GM15510 (cell line): Measurements from ENCODE around the gene DPH5.

Experiments used
- POLR2A ChIP-seq: IDR thresholded peaks from 3 replicates; pipeline ENCODE4 v1.6.1; 2011; ENCODE audit warnings: borderline replicate concordance; ENCODE audit not compliant: insufficient read length; ENCODE audit errors: extremely low read depth

Gene DPH5

GRCh38 chr1:100968621-100969020 is 57.0 kb downstream of the DPH5 start:
- TF ChIP-seq POLR2A = no peak

GRCh38 chr1:100960098-100960497 is 65.5 kb downstream of the DPH5 start:
- no peak for TF ChIP-seq POLR2A

GRCh38 chr1:100959502-100960060 is 66.0 kb downstream of the DPH5 start:
- no peak for TF ChIP-seq POLR2A

GRCh38 chr1:100955322-100955721 is 70.3 kb downstream of the DPH5 start:
- TF ChIP-seq POLR2A = no peak

GRCh38 chr1:100953960-100954730 is 71.4 kb downstream of the DPH5 start:
- TF ChIP-seq POLR2A = no peak

GRCh38 chr1:100952104-100952745 is 73.4 kb downstream of the DPH5 start:
- TF ChIP-seq POLR2A = no peak

- TF ChIP-seq POLR2A = no peak
These were observed 74.8 kb downstream of the DPH5 start for GRCh38 chr1:100950781-100951180.

GRCh38 chr1:100950337-100950736 is 75.2 kb downstream of the DPH5 start:
- TF ChIP-seq POLR2A = no peak

GRCh38 chr1:100943533-100943932 is 82.1 kb downstream of the DPH5 start:
- TF ChIP-seq POLR2A = no peak

- no peak for TF ChIP-seq POLR2A
These were observed 83.1 kb downstream of the DPH5 start for GRCh38 chr1:100942304-100943046.

GRCh38 chr1:100941580-100942216 is 83.9 kb downstream of the DPH5 start:
- TF ChIP-seq POLR2A = no peak

- TF ChIP-seq POLR2A = no peak
These were observed 84.5 kb downstream of the DPH5 start for GRCh38 chr1:100941098-100941527.
